ENCODE results near the gene ST6GALNAC3. TPM values are rescaled to one million over a fixed set of nuclear protein-coding genes. Genes with fewer than 3 reads are reported as not detected.

Gene ST6GALNAC3
- total RNA-seq, 1 donor from 2014 or later = 23.6 TPM

DNA sequence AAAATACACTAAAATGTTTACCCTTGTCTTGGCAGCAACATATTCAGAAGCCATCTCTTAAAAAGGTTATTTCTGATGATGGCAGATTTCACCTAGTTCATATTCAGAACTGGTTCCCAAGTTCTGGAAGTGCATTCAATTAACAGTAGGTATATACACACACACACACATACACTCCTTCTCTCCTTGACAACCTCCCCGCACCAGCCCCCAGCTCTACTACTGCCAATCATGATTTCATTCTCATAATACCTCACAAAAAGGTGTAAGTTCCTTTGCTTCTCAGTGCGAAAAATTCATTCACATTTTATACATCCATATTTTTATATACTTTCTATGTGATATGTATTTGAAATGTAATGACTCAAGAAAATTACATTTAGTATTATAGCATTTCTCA is 564.6 kb downstream of the ST6GALNAC3 start:
- H3K9ac ChIP-seq = no peak overlapping the region
- no peaks in the 10 kb centered on the region for H3K9me3 Mint-ChIP-seq
- no peak overlapping the region for H3K4me2 ChIP-seq
- no peaks in the 10 kb centered on the region for H4K20me1 ChIP-seq (ENCODE audit: low read depth)
- H3K27ac Mint-ChIP-seq = no peak overlapping the region
- no peaks in the 10 kb centered on the region for H3K4me1 ChIP-seq
- no peak overlapping the region for H3K4me3 Mint-ChIP-seq
- no peak overlapping the region for H2AFZ ChIP-seq (replicated peaks)
- H3K4me1 Mint-ChIP-seq = no peaks in the 10 kb centered on the region
- no peak for DNase-seq (ENCODE audit: low spot score)
- TF ChIP-seq, protein P1, sequence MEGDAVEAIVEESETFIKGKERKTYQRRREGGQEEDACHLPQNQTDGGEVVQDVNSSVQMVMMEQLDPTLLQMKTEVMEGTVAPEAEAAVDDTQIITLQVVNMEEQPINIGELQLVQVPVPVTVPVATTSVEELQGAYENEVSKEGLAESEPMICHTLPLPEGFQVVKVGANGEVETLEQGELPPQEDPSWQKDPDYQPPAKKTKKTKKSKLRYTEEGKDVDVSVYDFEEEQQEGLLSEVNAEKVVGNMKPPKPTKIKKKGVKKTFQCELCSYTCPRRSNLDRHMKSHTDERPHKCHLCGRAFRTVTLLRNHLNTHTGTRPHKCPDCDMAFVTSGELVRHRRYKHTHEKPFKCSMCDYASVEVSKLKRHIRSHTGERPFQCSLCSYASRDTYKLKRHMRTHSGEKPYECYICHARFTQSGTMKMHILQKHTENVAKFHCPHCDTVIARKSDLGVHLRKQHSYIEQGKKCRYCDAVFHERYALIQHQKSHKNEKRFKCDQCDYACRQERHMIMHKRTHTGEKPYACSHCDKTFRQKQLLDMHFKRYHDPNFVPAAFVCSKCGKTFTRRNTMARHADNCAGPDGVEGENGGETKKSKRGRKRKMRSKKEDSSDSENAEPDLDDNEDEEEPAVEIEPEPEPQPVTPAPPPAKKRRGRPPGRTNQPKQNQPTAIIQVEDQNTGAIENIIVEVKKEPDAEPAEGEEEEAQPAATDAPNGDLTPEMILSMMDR (IDR thresholded peaks at IDR 0.05) = no peak
- TF ChIP-seq EZH2phosphoT487 (IDR thresholded peaks at IDR 0.05) (no peak), EZH2 (IDR thresholded peaks at IDR 0.05) (no peak)
- no peaks in the 10 kb centered on the region for H3F3A ChIP-seq (ENCODE audit: low read depth)
- no peaks in the 10 kb centered on the region for H3K79me2 ChIP-seq (ENCODE audit: low read depth)
- no peaks in the 10 kb centered on the region for H3K27me3 Mint-ChIP-seq (ENCODE audit: insufficient read depth, low read depth)
- no peaks in the 10 kb centered on the region for H3K9me3 ChIP-seq (ENCODE audit: low read depth)
- H3K27ac ChIP-seq = no peak overlapping the region
- no peaks in the 10 kb centered on the region for H3K36me3 ChIP-seq
- H3K27me3 ChIP-seq = no peaks in the 10 kb centered on the region
- peaks cover 6% of the 10 kb centered on the region for H3K36me3 Mint-ChIP-seq
- no peak overlapping the region for H3K4me3 ChIP-seq

DNA sequence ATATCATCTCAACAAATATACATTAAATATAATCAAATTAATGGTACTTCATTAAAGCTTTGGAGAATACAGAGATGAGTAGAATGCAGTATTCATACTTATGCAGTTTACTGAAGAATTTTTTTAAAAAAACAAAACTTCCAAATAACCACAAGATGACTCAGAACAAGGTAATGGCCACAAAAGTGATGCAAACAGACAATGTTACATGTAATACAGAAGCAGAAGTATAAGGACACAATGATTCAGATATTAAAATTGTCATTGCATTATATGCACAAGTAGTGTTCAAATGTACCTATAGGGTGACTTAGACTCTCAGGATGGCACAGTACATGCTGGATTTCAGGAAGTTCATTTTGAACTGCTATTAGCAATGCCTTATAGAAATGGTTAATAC is 565.5 kb downstream of the ST6GALNAC3 start:
- H4K20me1 ChIP-seq (ENCODE audit: low read depth) = no peaks in the 10 kb centered on the region
- Mint-ChIP-seq H3K9me3 (no peaks in the 10 kb centered on the region), H3K27ac (no peak overlapping the region), H3K4me1 (no peaks in the 10 kb centered on the region), H3K27me3 (ENCODE audit: insufficient read depth, low read depth) (no peaks in the 10 kb centered on the region), H3K36me3 (peaks cover 2% of the 10 kb centered on the region), H3K4me3 (no peak overlapping the region)
- no peak overlapping the region for H3K27ac ChIP-seq
- no peaks in the 10 kb centered on the region for H3K36me3 ChIP-seq
- H3K9me3 ChIP-seq (ENCODE audit: low read depth) = no peaks in the 10 kb centered on the region
- no peaks in the 10 kb centered on the region for H3K4me1 ChIP-seq
- no peak overlapping the region for H2AFZ ChIP-seq (replicated peaks)
- no peak for TF ChIP-seq EZH2 (IDR thresholded peaks at IDR 0.05)
- TF ChIP-seq, protein P1 (IDR thresholded peaks at IDR 0.05) = no peak
- no peak for TF ChIP-seq EZH2phosphoT487 (IDR thresholded peaks at IDR 0.05)
- no peak overlapping the region for H3K4me2 ChIP-seq
- no peak overlapping the region for H3K4me3 ChIP-seq
- no peaks in the 10 kb centered on the region for H3K79me2 ChIP-seq (ENCODE audit: low read depth)
- DNase-seq (ENCODE audit: low spot score) = no peak
- no peak overlapping the region for H3K9ac ChIP-seq
- no peaks in the 10 kb centered on the region for H3F3A ChIP-seq (ENCODE audit: low read depth)
- H3K27me3 ChIP-seq = no peaks in the 10 kb centered on the region

DNA sequence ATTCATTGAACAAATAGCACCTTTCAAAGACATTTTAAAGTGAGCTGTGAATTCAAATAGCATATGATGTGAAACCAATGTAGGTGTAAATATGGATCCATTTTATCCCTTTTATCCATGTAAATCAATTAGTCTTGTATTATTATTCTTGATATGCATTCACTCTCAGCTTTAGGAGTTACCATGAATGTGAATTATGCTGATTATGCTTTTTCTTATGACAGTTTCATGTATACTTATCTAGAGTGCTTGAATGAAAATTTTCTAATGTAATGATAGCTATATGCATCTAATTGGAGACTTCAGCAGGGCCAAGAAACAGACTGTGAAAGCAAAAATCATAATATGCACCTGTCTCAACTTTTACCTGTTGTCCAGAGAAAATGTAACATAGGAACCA is 566.2 kb downstream of the ST6GALNAC3 start:
- Histone ChIP-seq H3K9me3 (ENCODE audit: low read depth) (no peaks in the 10 kb centered on the region), H3K4me2 (no peak overlapping the region), H3K27me3 (no peaks in the 10 kb centered on the region), H3K9ac (no peak overlapping the region), H3K36me3 (no peaks in the 10 kb centered on the region), H4K20me1 (ENCODE audit: low read depth) (no peaks in the 10 kb centered on the region), H3F3A (ENCODE audit: low read depth) (no peaks in the 10 kb centered on the region), H3K4me1 (no peaks in the 10 kb centered on the region), H3K79me2 (ENCODE audit: low read depth) (no peaks in the 10 kb centered on the region), H3K27ac (no peak overlapping the region), H2AFZ (replicated peaks) (no peak overlapping the region), H3K4me3 (no peak overlapping the region)
- Mint-ChIP-seq H3K4me3 (no peak overlapping the region), H3K36me3 (no peaks in the 10 kb centered on the region), H3K9me3 (no peaks in the 10 kb centered on the region), H3K27ac (no peak overlapping the region), H3K4me1 (no peaks in the 10 kb centered on the region), H3K27me3 (ENCODE audit: insufficient read depth, low read depth) (no peaks in the 10 kb centered on the region)
- TF ChIP-seq, protein P1 (IDR thresholded peaks at IDR 0.05) = no peak
- TF ChIP-seq EZH2 (IDR thresholded peaks at IDR 0.05) = no peak
- TF ChIP-seq EZH2phosphoT487 (IDR thresholded peaks at IDR 0.05) = no peak
- DNase-seq (ENCODE audit: low spot score) = no peak
